RPMI7951 (cell line): ENCODE measurements around the gene CHCHD5. TPM values are rescaled to one million over a fixed set of nuclear protein-coding genes. Genes with fewer than 3 reads are reported as not detected.
"Not testable (repeated sequence)": the region's sequence is repeated elsewhere in the genome, so short reads cannot be mapped to it uniquely, and the experiment has no call there.

Experiments
- DNase-seq: peaks from one replicate; pipeline ENCODE4 v3.0.0-alpha.2; 2012; ENCODE audit warnings: low read depth
- total RNA-seq: library from RNA; depleted of rRNA; stranded (reverse); fragments of >200 nt; shearing (Covaris generic); gene quantifications from 2 replicates; pipeline ENCODE4 v1.2.3, GENCODE V29; 2014

CHCHD5 gene
- total RNA-seq, 1 experiment from 2014 or later = 32.2 TPM

GRCh38 chr2:112585873-112586464 lies 1.6 kb downstream of the CHCHD5 start:
- no peak for DNase-seq

- no peak for DNase-seq
Observed at GRCh38 chr2:112588611-112589045, 4.2 kb downstream of the CHCHD5 start.

- DNase-seq = no peak
Observed at GRCh38 chr2:112591413-112591812, 7.0 kb downstream of the CHCHD5 start.

GRCh38 chr2:112593736-112594135 lies 9.3 kb downstream of the CHCHD5 start:
- no peak for DNase-seq

GRCh38 chr2:112597537-112598322 lies 13.3 kb downstream of the CHCHD5 start:
- DNase-seq = no peak

GRCh38 chr2:112600634-112601033 lies 16.2 kb downstream of the CHCHD5 start:
- peak; percentile 31 for DNase-seq

- no peak for DNase-seq
Observed at GRCh38 chr2:112601754-112602153, 17.3 kb downstream of the CHCHD5 start.

- DNase-seq = no peak
Observed at GRCh38 chr2:112602917-112603316, 18.5 kb downstream of the CHCHD5 start.

- no peak for DNase-seq
Observed at GRCh38 chr2:112603731-112604130, 19.3 kb downstream of the CHCHD5 start.

GRCh38 chr2:112604952-112605351 lies 20.5 kb downstream of the CHCHD5 start:
- DNase-seq = no peak

GRCh38 chr2:112605926-112606325 lies 21.5 kb downstream of the CHCHD5 start:
- DNase-seq = no peak

- no peak for DNase-seq
Observed at GRCh38 chr2:112606547-112606946, 22.1 kb downstream of the CHCHD5 start.

- DNase-seq = no peak
Observed at GRCh38 chr2:112607680-112608438, 23.4 kb downstream of the CHCHD5 start.

GRCh38 chr2:112609320-112609719 lies 24.9 kb downstream of the CHCHD5 start:
- DNase-seq = not testable (repeated sequence)

- DNase-seq = not testable (repeated sequence)
Observed at GRCh38 chr2:112612283-112612682, 27.9 kb downstream of the CHCHD5 start.

- DNase-seq = no peak
Observed at GRCh38 chr2:112614201-112614840, 29.9 kb downstream of the CHCHD5 start.

- DNase-seq = no peak
Observed at GRCh38 chr2:112615051-112615450, 30.6 kb downstream of the CHCHD5 start.

- DNase-seq = not testable (repeated sequence)
Observed at GRCh38 chr2:112615798-112616197, 31.4 kb downstream of the CHCHD5 start.

- no peak for DNase-seq
Observed at GRCh38 chr2:112618383-112618782, 34.0 kb downstream of the CHCHD5 start.

GRCh38 chr2:112621790-112622527 lies 37.5 kb downstream of the CHCHD5 start:
- peak; percentile 89 for DNase-seq

GRCh38 chr2:112622528-112622849 lies 38.1 kb downstream of the CHCHD5 start:
- DNase-seq = peak; percentile 94
